HG02759 (cell line): ENCODE results near the gene ITGB5.
"Not testable (repeated sequence)": the region's sequence is repeated elsewhere in the genome, so short reads cannot be mapped to it uniquely, and the experiment has no call there.

ENCODE experiments used
- ATAC-seq: cut with Tn5 transposase; IDR thresholded peaks from one replicate; pipeline ENCODE4 v1.9.1; 2021; ENCODE audit warnings: mild to moderate bottlenecking, moderate library complexity; ENCODE audit not compliant: unreplicated experiment

Gene ITGB5

DNA sequence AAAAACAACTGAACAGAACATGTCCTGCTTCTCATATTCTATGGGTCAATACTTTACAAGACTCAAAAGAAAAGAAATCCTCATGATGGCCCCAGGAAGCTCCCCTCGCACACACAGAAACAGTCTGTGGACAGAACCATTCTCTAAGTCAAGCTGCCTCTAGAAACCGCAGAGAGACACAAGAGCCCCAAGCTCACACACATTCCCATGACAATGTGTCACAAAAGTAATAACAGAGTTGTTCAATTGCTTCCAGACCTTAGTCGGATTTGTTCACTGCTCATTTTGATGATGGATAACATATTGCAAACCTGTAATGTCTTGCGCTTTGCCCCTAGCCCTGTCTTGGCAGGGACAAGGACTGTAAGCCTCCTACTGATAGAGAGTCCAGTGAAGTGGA is 96.0 kb downstream of the ITGB5 start:
- no peak for ATAC-seq

DNA sequence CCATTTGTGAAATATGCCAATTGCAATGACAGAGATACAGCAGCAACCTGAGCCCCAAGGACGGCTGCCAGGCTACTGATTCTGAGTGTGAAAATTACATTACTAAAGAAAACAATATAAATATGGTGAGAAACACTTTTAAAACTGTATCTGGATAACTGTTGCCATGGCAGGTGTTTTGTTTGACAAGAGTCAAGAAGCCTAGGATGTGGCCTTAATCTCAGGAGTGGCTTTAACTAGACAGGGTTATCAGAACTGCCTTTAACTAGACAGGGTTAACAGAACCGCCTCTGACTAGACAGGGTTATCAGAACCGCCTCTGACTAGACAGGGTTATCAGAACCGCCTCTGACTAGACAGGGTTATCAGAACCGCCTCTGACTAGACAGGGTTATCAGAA is 98.1 kb downstream of the ITGB5 start:
- ATAC-seq = not testable (repeated sequence)

DNA sequence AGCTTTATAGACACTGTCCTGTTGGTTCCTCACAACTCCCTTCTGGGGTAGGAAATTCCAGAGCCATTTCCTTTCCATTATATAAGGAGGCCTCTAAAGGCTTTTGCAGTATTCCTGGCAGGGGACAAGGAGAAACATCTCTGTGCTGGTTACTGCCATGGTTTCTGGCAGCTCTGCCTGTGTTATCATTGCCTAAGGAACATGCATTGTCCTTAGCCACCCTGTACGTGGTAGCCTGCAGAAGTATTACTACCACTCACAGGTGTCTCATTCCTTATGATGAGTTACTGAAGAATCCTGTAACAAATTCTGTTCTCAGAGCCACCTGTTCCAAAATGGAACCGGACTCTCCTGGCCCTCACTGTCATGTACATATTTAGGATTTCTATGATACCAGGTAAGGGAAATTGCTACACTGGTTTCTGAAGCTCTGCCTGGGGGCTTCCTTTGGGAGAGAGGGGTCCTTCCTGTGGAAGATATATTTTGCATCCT is 98.9 kb downstream of the ITGB5 start:
- no peak for ATAC-seq

DNA sequence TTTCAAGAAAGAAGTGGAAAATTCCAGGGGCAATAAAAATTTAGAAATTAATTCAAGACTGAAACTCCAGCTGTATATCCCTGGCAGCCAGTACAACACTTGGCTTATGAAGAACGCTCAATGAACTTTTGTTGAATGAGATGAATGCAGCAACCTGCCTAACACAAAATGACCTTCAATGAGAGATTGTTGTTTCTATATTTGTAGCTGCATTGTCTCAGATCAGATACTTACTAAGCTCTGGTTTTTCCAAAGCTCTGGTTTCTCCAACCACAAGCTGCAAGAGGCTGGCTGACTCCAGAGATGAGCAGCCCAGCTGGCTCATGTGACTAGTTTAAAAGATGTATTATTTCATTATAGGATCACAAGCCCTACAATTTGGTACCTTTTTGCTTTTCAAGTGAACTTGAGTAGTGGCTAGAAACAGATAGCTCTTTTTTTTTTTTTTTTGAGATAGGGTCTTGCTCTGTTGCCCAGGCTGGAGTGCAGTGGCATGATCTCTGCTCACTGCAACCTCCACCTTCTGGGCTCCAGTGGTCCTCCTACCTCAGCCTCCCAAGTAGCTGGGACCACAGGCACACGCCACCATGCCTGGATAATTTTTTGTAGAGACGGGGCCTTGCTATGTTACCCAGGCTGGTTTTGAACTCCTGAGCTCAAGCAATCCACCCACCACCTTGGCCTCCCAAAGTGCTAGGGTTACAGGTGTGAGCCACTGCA is 99.5 kb downstream of the ITGB5 start:
- ATAC-seq = no peak

DNA sequence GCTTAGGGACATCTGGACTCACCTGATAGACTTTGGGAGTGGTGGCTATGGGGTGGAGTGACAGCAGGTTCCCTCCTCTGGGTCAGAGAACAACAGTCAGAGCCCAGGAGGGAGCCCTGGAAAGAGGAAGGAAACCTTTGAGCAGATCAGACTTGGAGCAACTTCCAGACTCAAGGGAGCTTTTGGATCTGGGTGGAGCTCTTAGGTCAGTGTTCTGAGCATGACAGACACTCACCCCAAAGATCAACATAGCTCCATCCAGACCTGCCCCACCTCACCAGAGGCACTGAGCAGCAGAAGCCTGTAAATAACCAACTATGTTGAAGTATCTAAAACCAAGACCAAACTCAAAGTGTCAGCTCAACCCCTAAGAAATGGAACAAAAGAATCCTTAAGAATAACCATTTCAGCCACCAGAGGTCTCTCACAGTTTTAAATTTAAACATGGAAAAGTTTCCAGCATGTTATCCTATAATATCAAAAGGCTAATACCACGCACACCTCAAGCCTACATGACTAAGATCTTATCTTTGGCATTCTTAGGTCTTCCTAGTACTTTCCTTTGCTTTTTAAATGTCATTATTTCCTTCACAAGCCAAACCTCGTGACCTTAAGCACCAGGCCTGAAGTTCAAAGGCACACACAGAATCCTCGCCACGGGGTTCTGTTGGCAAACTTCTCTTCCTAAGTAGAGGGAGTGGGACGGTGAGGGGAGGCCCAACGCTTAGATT is 100.5 kb downstream of the ITGB5 start:
- no peak for ATAC-seq

DNA sequence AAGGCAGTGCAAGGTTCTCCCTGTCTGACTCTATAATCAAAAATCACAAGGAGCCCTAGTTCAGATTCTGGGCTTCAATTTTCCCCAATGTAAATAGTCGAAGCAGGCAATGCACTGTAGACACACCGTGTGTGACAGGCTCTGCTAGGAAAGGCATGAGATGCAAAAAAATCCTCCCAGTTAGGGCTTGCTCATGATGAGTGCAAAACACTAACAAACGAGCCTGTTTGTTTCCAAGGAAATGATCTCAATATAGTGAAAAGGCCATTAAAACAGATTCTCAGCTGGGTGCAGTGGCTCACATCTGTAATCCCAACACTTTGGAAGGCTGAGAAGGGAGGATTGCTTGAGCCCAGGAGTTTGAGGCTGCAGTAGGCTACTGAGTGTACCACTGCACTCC is 101.2 kb downstream of the ITGB5 start:
- no peak for ATAC-seq

DNA sequence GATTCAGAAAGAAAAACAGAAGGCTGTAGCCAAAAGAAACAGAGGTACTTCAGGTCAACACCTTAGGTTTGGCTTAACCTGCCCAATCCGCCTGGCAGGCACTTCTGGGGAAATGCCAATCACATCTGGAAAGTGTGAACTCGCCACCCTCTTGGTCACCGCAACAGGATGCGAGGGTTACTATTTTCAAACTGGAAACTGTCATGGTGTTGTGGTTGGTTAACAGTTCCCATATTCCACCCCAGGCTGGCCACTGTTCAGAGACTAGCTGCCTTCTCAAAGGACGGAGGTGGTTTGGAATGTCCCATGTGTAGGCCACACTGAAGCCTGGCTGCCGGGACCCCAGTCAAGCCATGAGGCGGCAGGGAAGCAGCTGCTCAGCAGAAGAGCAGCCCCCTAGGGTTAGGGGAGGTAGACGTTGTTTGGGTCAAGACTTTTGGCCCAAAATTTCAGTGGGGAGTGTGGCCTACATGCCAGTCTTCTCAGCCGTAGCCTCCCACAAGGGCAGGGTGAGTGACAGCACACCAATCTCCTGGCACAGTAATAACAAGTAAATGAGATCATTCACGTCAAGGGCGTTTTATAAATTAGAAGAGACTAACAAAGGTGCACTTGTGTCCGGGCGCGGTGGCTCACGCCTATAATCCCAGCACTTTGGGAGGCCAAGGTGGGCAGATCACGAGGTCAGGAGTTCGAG is 102.3 kb downstream of the ITGB5 start:
- peak; percentile 66 for ATAC-seq

DNA sequence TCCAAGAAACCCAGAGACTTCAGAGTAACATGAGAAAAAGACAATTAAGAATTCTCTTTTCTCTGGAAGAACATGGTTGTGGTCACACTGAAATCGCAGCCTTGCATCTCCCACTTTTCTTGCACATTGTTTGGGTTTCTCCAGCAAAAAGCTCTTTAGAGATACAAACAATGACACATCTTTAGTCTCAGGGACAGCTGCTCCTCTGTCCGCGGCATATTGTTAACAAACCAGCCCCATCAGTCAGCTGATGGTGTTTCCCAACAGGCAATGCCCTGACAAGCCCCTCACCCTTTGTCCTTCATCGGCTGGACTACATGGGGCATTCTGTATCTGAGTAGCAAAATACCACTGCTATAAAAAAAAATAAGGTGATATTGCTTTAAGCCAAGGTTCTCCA is 103.5 kb downstream of the ITGB5 start:
- ATAC-seq = no peak

DNA sequence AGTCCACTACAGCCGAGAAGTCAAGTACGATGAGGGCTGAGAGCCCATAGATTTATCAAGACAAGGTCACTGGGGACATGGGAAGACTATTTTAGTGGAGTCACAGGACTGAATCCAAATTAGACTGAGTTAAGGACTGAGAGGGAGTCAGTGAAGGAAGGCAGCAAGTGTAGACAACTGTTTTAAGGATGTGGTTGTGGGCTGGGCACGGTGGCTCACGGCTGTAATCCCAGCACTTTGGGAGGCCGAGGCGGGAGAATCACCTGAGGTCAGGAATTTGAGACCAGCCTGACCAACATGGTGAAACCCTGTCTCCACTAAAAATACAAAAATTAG is 104.8 kb downstream of the ITGB5 start:
- not testable (repeated sequence) for ATAC-seq

DNA sequence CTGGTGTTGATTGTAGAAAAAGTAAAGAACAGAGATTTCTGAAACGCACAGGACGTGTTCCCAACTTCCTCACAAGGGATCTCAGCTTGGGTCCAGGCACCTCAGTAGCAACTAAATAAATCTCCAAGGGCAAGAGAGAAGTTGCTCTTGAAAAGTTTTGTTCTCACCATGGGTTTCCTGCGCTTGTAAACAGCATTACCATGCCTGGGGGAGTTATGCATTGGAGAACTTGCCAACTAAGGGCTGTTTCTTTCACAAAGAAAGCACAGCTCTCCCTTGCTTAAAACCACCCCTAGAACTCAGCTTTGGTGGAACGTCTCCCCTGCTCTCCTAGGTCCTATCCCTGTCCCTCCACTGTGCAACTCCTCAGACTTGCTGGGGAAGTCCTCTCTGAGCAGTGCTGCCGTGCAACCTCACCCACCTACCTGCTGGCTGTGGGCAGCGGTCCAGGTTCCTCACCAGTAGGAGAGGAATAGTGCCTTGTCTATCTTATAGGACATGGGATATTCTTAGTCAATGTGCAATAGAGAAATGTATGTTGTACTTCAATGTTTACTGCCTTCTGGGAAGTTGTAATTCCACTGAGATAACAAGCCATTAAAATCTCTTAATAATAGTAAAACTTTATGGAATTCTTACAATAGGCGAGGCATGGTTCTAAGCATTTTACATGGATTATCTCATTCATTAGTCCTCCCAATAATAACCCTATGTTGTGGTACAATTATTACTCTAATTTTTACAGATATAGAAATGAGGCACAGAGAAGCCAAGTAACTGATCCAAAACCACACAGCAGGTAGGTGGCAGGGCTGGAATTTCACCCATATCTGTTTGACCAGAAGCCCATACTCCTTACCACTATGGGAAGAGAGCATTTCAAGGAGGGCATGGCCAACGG is 105.4 kb downstream of the ITGB5 start:
- no peak for ATAC-seq

DNA sequence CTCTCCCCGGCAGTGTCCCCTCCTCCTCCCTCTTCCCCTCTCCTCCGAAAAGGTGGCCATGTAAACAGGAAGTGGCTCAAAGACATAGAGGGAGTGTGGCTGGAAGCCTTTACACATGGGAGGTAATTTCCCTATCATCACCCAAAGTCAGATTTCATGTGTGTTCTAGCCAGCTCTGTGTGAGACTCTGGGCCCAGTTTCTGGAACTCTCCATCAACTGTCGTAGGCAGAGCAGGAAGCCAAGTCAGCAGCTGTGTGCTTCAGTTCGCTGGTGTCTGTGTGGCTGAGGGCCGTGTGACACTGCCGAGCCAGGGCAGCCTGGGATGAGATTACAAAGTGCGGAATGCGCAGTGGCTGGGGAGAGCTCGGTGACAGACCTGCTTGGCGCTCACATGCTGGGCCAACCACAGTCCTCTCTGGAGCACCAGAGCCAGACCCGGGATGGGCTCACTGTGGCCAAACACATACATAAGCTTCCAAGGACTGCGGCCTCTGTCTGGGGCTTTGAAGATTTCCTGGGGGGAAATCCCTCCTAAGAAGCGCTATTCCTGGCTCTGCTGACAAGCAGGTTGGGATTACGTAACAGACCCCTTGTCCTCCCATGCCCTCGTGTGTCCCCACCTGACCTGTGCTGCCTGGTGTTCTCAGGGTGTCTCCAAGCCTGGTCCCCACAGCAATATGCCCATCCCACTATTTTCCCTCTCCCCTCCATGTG is 106.2 kb downstream of the ITGB5 start:
- no peak for ATAC-seq

DNA sequence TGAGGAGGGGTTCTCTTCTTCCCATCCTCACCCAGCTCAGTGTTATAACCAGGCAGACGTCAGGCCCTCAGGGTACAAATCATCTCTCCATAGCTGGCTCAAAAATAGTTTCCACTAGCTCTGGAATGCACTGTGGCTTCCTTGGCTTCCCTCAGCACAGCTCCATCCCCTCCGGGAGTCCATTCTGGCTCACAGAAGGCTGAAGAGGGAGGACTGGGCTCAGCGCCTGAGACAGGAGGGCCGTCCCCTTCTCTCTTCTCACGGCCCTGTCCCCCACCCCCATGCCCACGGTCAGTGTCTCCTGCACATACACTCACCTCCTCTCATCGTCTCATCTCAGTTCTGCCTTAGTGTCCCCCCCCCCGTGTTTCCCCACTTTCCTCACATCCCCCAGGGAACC is 106.8 kb downstream of the ITGB5 start:
- ATAC-seq = no peak

DNA sequence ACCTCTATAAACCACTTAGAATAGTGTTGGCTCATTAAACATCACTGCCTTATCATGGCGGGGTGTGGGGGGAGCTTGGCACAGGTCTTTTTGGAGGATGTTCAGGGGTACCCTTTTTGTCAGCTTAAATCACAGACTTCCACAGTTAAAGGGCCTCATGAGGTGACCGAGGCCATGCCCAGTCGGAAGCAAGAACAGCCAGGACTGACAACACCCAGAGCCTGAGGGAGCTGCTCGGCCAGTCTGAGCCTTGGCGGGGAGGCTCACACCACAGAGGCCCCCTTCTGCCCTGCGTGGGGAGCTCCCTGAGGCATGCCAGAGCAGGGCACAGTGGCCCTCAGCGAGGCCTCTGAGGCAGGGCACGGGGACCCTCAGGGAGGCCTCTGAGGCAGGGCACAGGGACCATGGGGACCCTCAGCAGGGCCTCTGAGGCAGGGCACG is 107.4 kb downstream of the ITGB5 start:
- ATAC-seq = no peak

DNA sequence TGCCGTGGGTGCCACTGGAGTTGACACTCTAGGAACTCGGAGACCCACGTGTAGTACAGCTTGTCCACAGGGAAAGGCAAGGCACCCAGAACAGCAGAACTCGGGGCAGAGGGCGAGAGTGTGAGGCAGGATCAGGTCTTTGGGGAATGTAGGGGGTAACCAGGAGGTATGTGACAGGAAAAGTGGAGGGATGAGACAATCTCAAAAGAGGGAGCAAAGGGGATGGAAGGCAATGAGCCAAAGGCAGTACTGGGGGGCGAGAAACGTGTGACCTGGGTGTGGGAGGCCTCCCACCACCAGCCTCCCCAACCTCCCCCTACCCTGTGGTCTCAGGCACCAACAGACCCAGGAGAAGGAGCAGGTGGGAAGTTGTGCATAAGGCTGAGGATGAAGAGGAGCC is 108.0 kb downstream of the ITGB5 start:
- no peak for ATAC-seq

DNA sequence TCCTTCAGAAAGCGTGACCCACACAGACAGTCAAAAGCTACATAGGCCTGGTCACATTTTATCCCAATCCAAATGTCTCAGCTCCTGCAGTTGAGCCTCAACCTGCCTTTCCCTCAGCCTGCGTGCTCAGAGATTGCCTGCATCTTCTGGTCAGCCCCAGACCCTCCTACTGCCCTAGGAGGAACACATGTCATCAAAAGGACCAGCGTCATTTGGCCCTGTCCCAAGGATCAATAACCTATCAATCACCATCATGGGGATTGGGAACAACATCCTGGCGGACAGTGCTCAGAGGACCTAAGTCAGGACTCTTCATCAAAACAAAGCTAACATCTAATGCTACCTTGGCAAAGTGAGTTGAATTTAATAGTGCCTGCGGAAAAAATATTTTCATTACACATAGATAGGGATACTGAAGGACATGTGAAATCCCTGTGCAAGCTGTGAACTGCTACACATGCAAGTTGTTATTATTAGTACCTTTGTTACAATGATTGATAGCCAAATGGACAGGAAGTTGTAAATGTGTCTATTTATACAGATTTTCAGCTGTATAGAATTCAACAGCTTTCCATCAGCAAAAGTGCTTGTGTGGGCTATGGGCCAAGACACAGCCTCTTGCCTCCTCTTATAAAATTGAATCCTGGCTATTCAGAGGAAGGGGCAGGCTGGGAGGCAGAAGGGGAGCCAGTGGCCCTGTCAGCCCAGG is 109.2 kb downstream of the ITGB5 start:
- ATAC-seq = no peak

DNA sequence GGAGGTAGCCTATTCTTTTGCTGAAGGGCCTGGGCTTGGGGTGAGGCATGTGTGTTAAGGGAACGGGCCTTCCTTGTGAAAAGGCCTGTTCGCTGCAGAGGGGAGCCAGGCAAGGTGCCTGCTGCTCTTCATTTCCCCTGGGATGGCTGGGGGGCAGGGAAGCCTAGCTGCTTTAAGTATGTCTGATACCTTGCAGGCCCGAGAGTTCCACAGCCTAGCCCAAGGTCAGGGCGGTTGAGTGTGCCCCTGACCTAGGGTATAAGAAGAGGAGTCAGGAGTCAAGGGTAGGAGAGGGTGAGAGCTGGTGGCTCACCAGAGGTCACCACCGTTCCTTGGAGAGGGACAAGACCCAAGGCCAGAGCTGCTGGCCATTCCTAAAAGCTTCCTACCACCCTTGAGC is 110.3 kb downstream of the ITGB5 start:
- ATAC-seq = no peak

DNA sequence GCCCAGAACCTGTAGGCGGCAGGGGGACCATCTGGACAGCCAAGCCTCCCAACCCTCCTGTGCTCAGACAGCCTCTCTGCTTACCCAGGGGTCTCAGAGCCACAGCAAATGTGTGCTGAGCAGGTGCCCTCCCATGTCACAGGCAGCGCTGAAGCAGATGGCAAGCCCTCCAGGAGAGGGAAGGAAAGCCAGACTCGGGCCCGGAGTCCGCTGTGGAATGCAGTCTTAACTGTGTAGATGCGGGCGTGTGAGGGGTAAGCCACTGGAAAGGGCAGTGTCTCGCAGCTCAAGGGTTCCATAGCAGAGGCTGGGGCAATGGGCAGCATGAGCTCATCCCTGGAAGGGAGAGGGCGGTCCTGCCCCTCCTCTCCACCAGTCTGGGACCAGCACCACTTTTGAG is 111.3 kb downstream of the ITGB5 start:
- no peak for ATAC-seq

DNA sequence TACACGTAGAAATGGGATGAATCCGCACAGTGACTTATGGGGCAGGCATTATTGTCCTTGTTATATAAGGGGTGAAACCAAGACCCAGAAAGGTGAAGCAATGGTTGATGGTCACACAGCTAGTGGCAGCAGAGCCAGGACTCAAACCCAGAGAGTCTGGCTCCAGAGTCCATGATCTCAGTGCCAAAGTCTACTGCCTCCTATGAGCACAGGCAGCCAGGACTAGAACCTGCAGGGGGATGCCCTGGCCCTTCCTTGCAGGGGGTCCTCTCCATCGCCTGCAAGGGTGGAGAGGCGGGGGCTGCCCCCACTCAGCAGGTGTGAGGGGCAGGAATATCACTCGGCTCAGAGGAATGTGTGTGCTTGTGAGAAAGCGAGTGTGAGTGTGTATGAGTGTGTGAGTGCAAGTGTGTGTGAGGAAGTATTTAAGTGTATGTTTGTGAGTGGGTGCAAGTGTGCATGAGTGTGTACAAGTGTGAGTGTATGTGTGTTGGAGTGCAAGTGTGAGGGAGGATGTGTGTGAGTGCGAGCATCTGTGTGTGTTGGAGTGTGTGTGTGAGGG is 112.2 kb downstream of the ITGB5 start:
- ATAC-seq = no peak

DNA sequence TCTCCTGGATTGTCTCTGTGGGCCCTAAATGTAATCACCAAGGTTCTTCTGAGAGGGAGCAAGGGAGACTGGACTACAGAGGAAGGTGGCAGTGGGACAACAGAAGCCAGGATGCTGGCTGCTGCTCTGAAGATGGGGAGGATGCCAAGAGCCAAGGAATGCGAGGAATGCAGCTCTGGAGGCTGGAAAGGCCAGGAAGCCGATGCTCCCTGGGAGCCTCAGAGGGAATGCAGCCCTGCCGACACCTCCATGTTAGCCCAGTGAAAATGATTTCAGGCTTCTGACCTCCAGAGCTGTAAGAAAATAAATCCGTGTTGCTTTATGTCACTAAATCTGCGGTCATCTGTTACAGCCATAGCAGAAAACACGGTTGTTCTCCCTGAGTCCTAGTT is 112.8 kb downstream of the ITGB5 start:
- no peak for ATAC-seq
